Liver (tissue), 9 donors: Measurements from ENCODE around the gene MYB. TPM values are rescaled to one million over a fixed set of nuclear protein-coding genes. Genes with fewer than 3 reads are reported as not detected.

ENCODE experiments used
- DNase-seq: peaks from one replicate; pipeline ENCODE4 v3.0.0-alpha.2; 2017; ENCODE audit warnings: low spot score
- H3K27ac ChIP-seq, 2 donors: one replicate each; pipeline ENCODE4 v1.7.0; 2013; ENCODE audit warnings: inconsistent platforms in 2 of 2, low read length in 2 of 2, control low read depth in 1 of 2, low read depth in 1 of 2, mild to moderate bottlenecking in 1 of 2
- H3K27me3 ChIP-seq, 4 donors: one replicate each; pipeline versions ENCODE4 v1.6.1 to v1.7.0; 2013; ENCODE audit warnings: low read length in 3 of 4, inconsistent platforms in 1 of 4, mild to moderate bottlenecking in 1 of 4, moderate library complexity in 1 of 4; ENCODE audit not compliant: control insufficient read depth in 4 of 4, insufficient read depth in 4 of 4
- H3K36me3 ChIP-seq, 4 donors: one replicate each; pipeline versions ENCODE4 v1.6.1 to v1.7.0; 2013; ENCODE audit warnings: low read length in 3 of 4, mild to moderate bottlenecking in 3 of 4, low read depth in 1 of 4, moderate library complexity in 1 of 4; ENCODE audit not compliant: control insufficient read depth in 4 of 4, insufficient read depth in 3 of 4
- H3K4me1 ChIP-seq, 4 donors: one replicate each; pipeline versions ENCODE4 v1.6.1 to v1.7.0; 2013; ENCODE audit warnings: low read length in 3 of 4, mild to moderate bottlenecking in 3 of 4, moderate library complexity in 1 of 4; ENCODE audit not compliant: control insufficient read depth in 4 of 4, insufficient read depth in 4 of 4
- H3K4me3 ChIP-seq, 3 donors: one replicate each; pipeline versions ENCODE4 v1.6.1 to v1.7.0; 2013; ENCODE audit warnings: low read length in 3 of 3, control low read depth in 1 of 3, low read depth in 1 of 3, mild to moderate bottlenecking in 1 of 3
- H3K9ac ChIP-seq, 2 donors: one replicate each; pipeline ENCODE4 v1.7.0; 2013; ENCODE audit warnings: low read length in 2 of 2, mild to moderate bottlenecking in 2 of 2, moderate library complexity in 2 of 2, control low read depth in 1 of 2, low read depth in 1 of 2
- H3K9me3 ChIP-seq, 4 donors: one replicate each; pipeline versions ENCODE4 v1.6.1 to v1.7.0; 2013; ENCODE audit warnings: low read length in 3 of 4; ENCODE audit not compliant: control insufficient read depth in 4 of 4
- ATF3 ChIP-seq: IDR thresholded peaks from 2 replicates; pipeline ENCODE4 v1.6.1; 2016; ENCODE audit warnings: antibody characterized with exemption
- CTCF ChIP-seq: fragments of 150-350 bp; IDR thresholded peaks from 2 replicates; pipeline ENCODE4 v1.5.1; 2017; ENCODE audit warnings: improper control_type of control experiment, low read depth, low read length; ENCODE audit not compliant: missing input control
- EGR1 ChIP-seq, 2 donors: IDR thresholded peaks; 2 replicates each; pipeline ENCODE4 v1.6.1; 2016 to 2018; ENCODE audit warnings: antibody characterized with exemption in 2 of 2, low read depth in 2 of 2
- FOXA1 ChIP-seq: IDR thresholded peaks from 2 replicates; pipeline ENCODE4 v1.6.1; 2016; ENCODE audit warnings: antibody characterized with exemption
- FOXA2 ChIP-seq: IDR thresholded peaks from 2 replicates; pipeline ENCODE4 v1.6.1; 2016; ENCODE audit warnings: antibody characterized with exemption
- GABPA ChIP-seq, 2 donors: IDR thresholded peaks in 1 of 2; conservative IDR thresholded peaks in 1 of 2; 2 replicates each; pipeline ENCODE4 v1.6.1; 2016; ENCODE audit warnings: antibody characterized with exemption in 2 of 2, mild to moderate bottlenecking in 1 of 2, moderate library complexity in 1 of 2
- HNF4A ChIP-seq, 2 donors: conservative IDR thresholded peaks; 2 replicates each; pipeline ENCODE4 v1.6.1; 2016; ENCODE audit warnings: antibody characterized with exemption in 2 of 2, mild to moderate bottlenecking in 2 of 2
- HNF4G ChIP-seq: IDR thresholded peaks from 2 replicates; pipeline ENCODE4 v1.6.1; 2016; ENCODE audit warnings: antibody characterized with exemption
- JUND ChIP-seq, 2 donors: IDR thresholded peaks; 2 replicates each; pipeline ENCODE4 v1.6.1; 2016; ENCODE audit warnings: antibody characterized with exemption in 2 of 2
- MAX ChIP-seq: IDR thresholded peaks from 2 replicates; pipeline ENCODE4 v1.6.1; 2016; ENCODE audit warnings: antibody characterized with exemption
- NR2F2 ChIP-seq: IDR thresholded peaks from 2 replicates; pipeline ENCODE4 v1.6.1; 2016; ENCODE audit warnings: antibody characterized with exemption
- RAD21 ChIP-seq, 2 donors: IDR thresholded peaks; 2 replicates each; pipeline ENCODE4 v1.6.1; 2016; ENCODE audit warnings: antibody characterized with exemption in 2 of 2, mild to moderate bottlenecking in 2 of 2
- REST ChIP-seq: IDR thresholded peaks from 2 replicates; pipeline ENCODE4 v1.6.1; 2016; ENCODE audit warnings: antibody characterized with exemption, mild to moderate bottlenecking
- RXRA ChIP-seq, 2 donors: IDR thresholded peaks; 2 replicates each; pipeline ENCODE4 v1.6.1; 2017 to 2018; ENCODE audit warnings: antibody characterized with exemption in 2 of 2, mild to moderate bottlenecking in 1 of 2
- SP1 ChIP-seq: IDR thresholded peaks from 2 replicates; pipeline ENCODE4 v1.6.1; 2018; ENCODE audit warnings: antibody characterized with exemption, mild to moderate bottlenecking
- TAF1 ChIP-seq: conservative IDR thresholded peaks from 2 replicates; pipeline ENCODE4 v1.6.1; 2016; ENCODE audit warnings: antibody characterized with exemption, mild to moderate bottlenecking
- YY1 ChIP-seq: IDR thresholded peaks from 2 replicates; pipeline ENCODE4 v1.6.1; 2016; ENCODE audit warnings: antibody characterized with exemption, mild to moderate bottlenecking
- ZBTB33 ChIP-seq: IDR thresholded peaks from 2 replicates; pipeline ENCODE4 v1.6.1; 2016; ENCODE audit warnings: antibody characterized with exemption
- WGBS: extraction: QIAGEN DNeasy Blood & Tissue Kit; methylation state at CpG from one replicate; pipeline ENCODE4 v1.1.7; 2013; 5-methylcytosine and 5-hydroxymethylcytosine counted together
- polyA plus RNA-seq, 2 donors: library from polyadenylated mRNA; stranded (reverse) in 1 of 2; unstranded in 1 of 2; fragments of 200-250 nt in 1 of 2; fragments of >200 nt in 1 of 2; fragmentation: Nextera tagmentation in 1 of 2; extraction: Ambion mirVana in 1 of 2; gene quantifications; one replicate each; pipeline versions ENCODE4 v1.2.1 to v1.2.3, GENCODE V29; 2013 to 2015
- total RNA-seq, 2 donors: library from RNA; depleted of rRNA; stranded (reverse); fragments of >200 nt; gene quantifications; one replicate each; pipeline ENCODE4 v1.2.3, GENCODE V29; 2014
- donor health status: healthy.
- donor health status: healthy.
- donor health status: healthy.
- donor health status: healthy.
- donor health status: healthy.

MYB gene
- total and polyA plus RNA-seq, 4 donors = 0.08 to 19.8 (median 0.11) TPM

GRCh38 chr6:135212935-135213334 is 31.8 kb downstream of the MYB start:
- TF ChIP-seq ATF3 (no peak), FOXA2 (no peak), REST (no peak), TAF1 (no peak), SP1 (no peak), RXRA (IDR thresholded peaks at IDR 0.05) (no peak), JUND (IDR thresholded peaks at IDR 0.05) (no peak), GABPA (IDR thresholded peaks at IDR 0.05 in 1 of 2, conservative IDR thresholded peaks at IDR 0.05 in 1 of 2) (no peak), NR2F2 (no peak), RAD21 (IDR thresholded peaks at IDR 0.05) (no peak), YY1 (no peak), FOXA1 (no peak), ZBTB33 (no peak), CTCF (no peak), EGR1 (IDR thresholded peaks at IDR 0.05; ENCODE audit: low read depth in 2 of 2) (no peak), MAX (no peak), HNF4A (conservative IDR thresholded peaks at IDR 0.05) (no peak), HNF4G (no peak)
- Histone ChIP-seq H3K4me1 (no peaks in the 10 kb centered on the region), H3K9me3 (no peaks in the 10 kb centered on the region), H3K9ac (no peak overlapping the region), H3K27ac (no peak overlapping the region), H3K36me3 (no peaks in the 10 kb centered on the region), H3K27me3 (no peaks in the 10 kb centered on the region), H3K4me3 (no peak overlapping the region)
- DNase-seq = no peak
- WGBS = 91% methylated on average over 5 of the region's 5 CpGs

- Histone ChIP-seq H3K27me3 (no peaks in the 10 kb centered on the region), H3K4me3 (no peak overlapping the region), H3K27ac (no peak overlapping the region), H3K4me1 (no peaks in the 10 kb centered on the region), H3K36me3 (no peaks in the 10 kb centered on the region), H3K9me3 (no peaks in the 10 kb centered on the region), H3K9ac (no peak overlapping the region)
- WGBS = 92% methylated on average over 4 of the region's 4 CpGs
- no peak for DNase-seq
- no peak for TF ChIP-seq MAX
- TF ChIP-seq EGR1 (IDR thresholded peaks at IDR 0.05; ENCODE audit: low read depth in 2 of 2) = no peak
- TF ChIP-seq JUND (IDR thresholded peaks at IDR 0.05) = no peak
- no peak for TF ChIP-seq YY1
- TF ChIP-seq TAF1 = no peak
- no peak for TF ChIP-seq HNF4A (conservative IDR thresholded peaks at IDR 0.05)
Observed at GRCh38 chr6:135213616-135214015, 32.5 kb downstream of the MYB start.
